GM19240 (cell line): ENCODE data around the gene TRIM31.

Experiments
- DNase-seq: peaks from one replicate; pipeline ENCODE4 v3.0.0; 2011; ENCODE audit warnings: low spot score; ENCODE audit not compliant: insufficient read length

The TRIM31 gene

GRCh38 chr6:30053682-30054081, 59.2 kb downstream of the TRIM31 start:
- DNase-seq: no peak
